SU-DHL-6 (cell line): ENCODE results near the gene RBM44.
"Not testable (repeated sequence)": the region's sequence is repeated elsewhere in the genome, so short reads cannot be mapped to it uniquely, and the experiment has no call there.

Experiments
- CTCF ChIP-seq: fragments of 200-600 bp; sonication (generic); IDR thresholded peaks from one replicate; pipeline ENCODE4 v1.5.1; 2017; ENCODE audit warnings: antibody characterized with exemption, mild to moderate bottlenecking, low read length, moderate library complexity; ENCODE audit not compliant: insufficient read depth, poor library complexity, severe bottlenecking
- EZH2phosphoT487 ChIP-seq: fragments of 200-600 bp; sonication (generic), shearing (Covaris generic); conservative IDR thresholded peaks from 2 replicates; pipeline ENCODE4 v1.6.1; 2018; ENCODE audit warnings: mild to moderate bottlenecking, antibody characterized with exemption, low read length, moderate library complexity, mixed read lengths

DNA sequence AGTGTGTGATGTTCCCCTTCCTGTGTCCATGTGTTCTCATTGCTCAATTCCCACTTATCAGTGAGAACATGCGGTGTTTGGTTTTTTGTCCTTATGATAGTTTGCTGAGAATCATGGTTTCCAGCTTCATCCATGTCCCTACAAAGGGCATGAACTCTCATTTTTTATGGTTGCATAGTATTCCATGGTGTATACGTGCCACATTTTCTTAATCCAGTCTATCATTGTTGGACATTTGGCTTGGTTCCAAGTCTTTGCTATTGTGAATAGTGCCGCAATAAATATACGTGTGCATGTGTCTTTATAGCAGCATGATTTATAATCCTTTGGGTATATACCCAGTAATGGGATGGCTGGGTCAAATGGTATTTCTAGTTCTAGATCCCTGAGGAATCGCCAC, 14.9 kb upstream of the RBM44 start:
- not testable (repeated sequence) for TF ChIP-seq CTCF, EZH2phosphoT487
